Spleen (tissue), 11 donors: ENCODE measurements around the gene HEMK1. TPM values are rescaled to one million over a fixed set of nuclear protein-coding genes. Genes with fewer than 3 reads are reported as not detected.

Experiments
- DNase-seq: peaks from one replicate; pipeline ENCODE4 v3.0.0-alpha.2; 2020
- H3K27ac ChIP-seq, 8 donors: fragments of 200-600 bp; sonication (generic) in 7 of 8; 1 replicate in 4 of 8; 2 replicates in 4 of 8; pipeline versions ENCODE4 v1.5.0 to v1.8.0; 2016 to 2021; ENCODE audit warnings: inconsistent platforms in 4 of 8, mild to moderate bottlenecking in 4 of 8, moderate library complexity in 1 of 8
- H3K27me3 ChIP-seq, 7 donors: fragments of 200-600 bp; sonication (generic) in 6 of 7; replicated peaks in 1 of 7; 1 replicate in 4 of 7; 2 replicates in 3 of 7; pipeline versions ENCODE4 v1.5.0 to v1.8.0; 2016 to 2021; ENCODE audit warnings: inconsistent platforms in 3 of 7, mild to moderate bottlenecking in 1 of 7
- H3K36me3 ChIP-seq, 6 donors: fragments of 200-600 bp; sonication (generic) in 5 of 6; 1 replicate in 4 of 6; 2 replicates in 2 of 6; pipeline versions ENCODE4 v1.5.0 to v1.8.0; 2016 to 2021; ENCODE audit warnings: inconsistent platforms in 2 of 6
- H3K4me1 ChIP-seq, 6 donors: fragments of 200-600 bp; sonication (generic) in 5 of 6; 1 replicate in 3 of 6; 2 replicates in 3 of 6; pipeline versions ENCODE4 v1.5.0 to v1.8.0; 2016 to 2021; ENCODE audit warnings: inconsistent platforms in 3 of 6
- H3K4me3 ChIP-seq, 8 donors: fragments of 200-600 bp; sonication (generic) in 7 of 8; 1 replicate in 4 of 8; 2 replicates in 4 of 8; pipeline versions ENCODE4 v1.5.0 to v1.8.0; 2016 to 2021; ENCODE audit warnings: inconsistent platforms in 4 of 8, mild to moderate bottlenecking in 4 of 8, moderate library complexity in 2 of 8
- H3K9me3 ChIP-seq, 8 donors: fragments of 200-600 bp; sonication (generic) in 7 of 8; 1 replicate in 4 of 8; 2 replicates in 4 of 8; pipeline versions ENCODE4 v1.5.0 to v1.8.0; 2016 to 2021; ENCODE audit warnings: inconsistent platforms in 4 of 8
- CTCF ChIP-seq, 11 experiments: fragments of 200-600 bp in 7 of 11; fragments of 450-650 bp in 4 of 11; sonication (generic) in 4 of 11; IDR thresholded peaks in 8 of 11; conservative IDR thresholded peaks in 3 of 11; 1 replicate in 7 of 11; 2 replicates in 4 of 11; pipeline versions ENCODE4 v1.4.0 to v1.8.0; 2016 to 2021; ENCODE audit warnings: antibody characterized with exemption in 11 of 11, inconsistent platforms in 4 of 11, mild to moderate bottlenecking in 1 of 11
- POLR2A ChIP-seq, 3 donors: fragments of 450-650 bp; IDR thresholded peaks; one replicate each; pipeline ENCODE4 v1.5.1; 2017; ENCODE audit warnings: antibody characterized with exemption in 3 of 3, mild to moderate bottlenecking in 1 of 3
- POLR2AphosphoS5 ChIP-seq, 3 donors: sonication (generic); formaldehyde crosslinking; IDR thresholded peaks; one replicate each; pipeline ENCODE4 v1.5.1; 2017; ENCODE audit warnings: antibody characterized with exemption in 3 of 3
- WGBS, 5 donors: extraction: QIAGEN DNeasy Blood & Tissue Kit in 3 of 5; methylation state at CpG; one replicate each; pipeline versions ENCODE4 v1.1.5 to v1.1.7; 2013 to 2018; 5-methylcytosine and 5-hydroxymethylcytosine counted together
- intact Hi-C: fragments of 100-400 bp; cut with DNase I; formaldehyde crosslinking; loops from one replicate; pipeline ENCODE4 v1.15.0; 2023; ENCODE audit warnings: low total_unique reads
- polyA plus RNA-seq, 3 donors: library from polyadenylated mRNA; stranded (reverse); fragments of 200-250 nt; gene quantifications; one replicate each; pipeline ENCODE4 v1.2.1, GENCODE V29; 2013
- total RNA-seq, 7 donors: library from RNA; depleted of rRNA in 3 of 7; stranded (reverse); fragments of >200 nt in 3 of 7; fragmentation: NEBNext Ultra II Directional in 4 of 7; extraction: Animal tissue kit (Norgen Biotek cat#: 25700) in 4 of 7; gene quantifications; one replicate each; pipeline versions ENCODE4 v1.1.0 to v1.2.1, GENCODE V29; 2016 to 2021
- donor health status: healthy with polysubstance abuse.
- donor health status: DM: no; HTN: no; CAD: no; lungs with moderate emphysema.
- donor health status: DM: no; HTN: no; CAD: no.
- donor health status: Bipolar disorder and iron deficiency.
- donor health status: healthy.
- donor health status: DM: no; HTN: no; CAD: no.
- donor health status: DM: yes; HTN: yes; CAD: no.

HEMK1 gene
- total and polyA plus RNA-seq, 10 donors, result 7.6 to 45.2 (median 20.8) TPM

DNA sequence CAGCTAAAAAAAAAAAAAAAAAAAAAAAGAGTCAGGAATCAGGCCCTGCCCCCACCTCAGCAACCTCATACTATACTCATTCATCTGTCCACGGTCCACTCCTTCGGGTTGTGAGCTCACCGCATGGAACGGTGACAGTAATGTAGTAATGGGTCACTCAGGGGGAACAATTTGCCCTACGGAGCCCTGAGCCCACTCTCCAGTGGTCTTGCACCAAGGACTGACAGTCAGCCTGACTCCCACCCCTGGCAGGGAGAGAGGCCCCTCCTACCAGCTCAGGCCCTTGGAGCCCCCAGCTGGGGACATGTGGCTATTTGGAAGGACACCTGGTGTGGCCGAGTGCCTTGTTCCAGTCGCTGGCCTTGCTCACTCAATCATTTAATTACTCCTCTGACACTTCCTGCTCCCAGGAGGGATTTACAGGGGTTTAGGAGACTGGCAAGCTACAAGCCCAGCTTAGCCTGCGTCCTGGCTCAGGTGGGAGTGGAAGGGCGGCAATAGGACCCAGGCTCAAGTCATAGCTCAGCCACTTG lies 46.0 kb upstream of the HEMK1 start:
- Histone ChIP-seq H3K9me3 (no peaks in the 10 kb centered on the region), H3K27ac (no peak overlapping the region), H3K27me3 (peaks cover 0 to 3% (median 0%) of the 10 kb centered on the region in 7 donors), H3K4me1 (peaks cover 0 to 7% (median 2%) of the 10 kb centered on the region in 6 donors), H3K36me3 (no peaks in the 10 kb centered on the region), H3K4me3 (no peak overlapping the region)
- DNase-seq, result no peak
- TF ChIP-seq POLR2AphosphoS5 (IDR thresholded peaks at IDR 0.05), result no peak
- TF ChIP-seq CTCF (IDR thresholded peaks at IDR 0.05 in 8 of 11, conservative IDR thresholded peaks at IDR 0.05 in 3 of 11), result no peak
- no peak for TF ChIP-seq POLR2A (IDR thresholded peaks at IDR 0.05)
- intact Hi-C loops, result no loop called here
- 65 to 80% (median 79%) methylated on average over 8 to 9 of the region's 9 CpGs for WGBS, 5 donors

- DNase-seq, result no peak
Observed at GRCh38 chr3:50524746-50525145, 44.6 kb upstream of the HEMK1 start.

GRCh38 chr3:50525191-50525910 lies 44.0 kb upstream of the HEMK1 start:
- WGBS, 5 donors, result 72 to 82% (median 79%) methylated on average over 9 of the region's 9 CpGs
- H3K27me3 ChIP-seq, result peaks cover 0 to 17% (median 0%) of the 10 kb centered on the region in 7 donors
- H3K9me3 ChIP-seq, result no peaks in the 10 kb centered on the region
- intact Hi-C loops, result no loop called here
- no peak overlapping the region for H3K4me3 ChIP-seq
- no peak overlapping the region for H3K27ac ChIP-seq
- TF ChIP-seq POLR2AphosphoS5 (IDR thresholded peaks at IDR 0.05) (no peak), POLR2A (IDR thresholded peaks at IDR 0.05) (no peak), CTCF (IDR thresholded peaks at IDR 0.05 in 8 of 11, conservative IDR thresholded peaks at IDR 0.05 in 3 of 11) (no peak)
- no peak for DNase-seq
- H3K36me3 ChIP-seq, result no peaks in the 10 kb centered on the region
- H3K4me1 ChIP-seq, result no peaks in the 10 kb centered on the region

More at GRCh38 chr3:50524746-50525145, 44.6 kb upstream of the HEMK1 start:
- H3K36me3 ChIP-seq, result no peaks in the 10 kb centered on the region
- no peak overlapping the region for H3K4me3 ChIP-seq
- intact Hi-C loops, result no loop called here
- H3K4me1 ChIP-seq, result no peaks in the 10 kb centered on the region
- H3K9me3 ChIP-seq, result no peaks in the 10 kb centered on the region
- H3K27ac ChIP-seq, result no peak overlapping the region
- WGBS, 5 donors, result 80 to 87% (median 86%) methylated on average over 5 of the region's 5 CpGs
- peaks cover 0 to 11% (median 0%) of the 10 kb centered on the region in 7 donors for H3K27me3 ChIP-seq
- TF ChIP-seq CTCF (IDR thresholded peaks at IDR 0.05 in 8 of 11, conservative IDR thresholded peaks at IDR 0.05 in 3 of 11) (no peak), POLR2A (IDR thresholded peaks at IDR 0.05) (no peak), POLR2AphosphoS5 (IDR thresholded peaks at IDR 0.05) (no peak)

GRCh38 chr3:50525987-50526386 lies 43.3 kb upstream of the HEMK1 start:
- DNase-seq, result no peak
- Histone ChIP-seq H3K27ac (no peak overlapping the region), H3K27me3 (peaks cover 0 to 20% (median 0%) of the 10 kb centered on the region in 7 donors), H3K4me3 (no peak overlapping the region), H3K9me3 (no peaks in the 10 kb centered on the region), H3K36me3 (no peaks in the 10 kb centered on the region), H3K4me1 (no peaks in the 10 kb centered on the region)
- 11 to 33% (median 14%) methylated on average over 5 to 6 of the region's 6 CpGs for WGBS, 5 donors
- intact Hi-C loops, result no loop called here
- TF ChIP-seq POLR2A (IDR thresholded peaks at IDR 0.05), result no peak
